GM19463 (cell line): ENCODE data around the gene PDLIM5.
A peak's percentile ranks its signal among the peaks of the same experiment; 100 is the strongest.
"Not testable (repeated sequence)": the region's sequence is repeated elsewhere in the genome, so short reads cannot be mapped to it uniquely, and the experiment has no call there.

ENCODE experiments used
- ATAC-seq: cut with Tn5 transposase; IDR thresholded peaks from one replicate; pipeline ENCODE4 v1.9.1; 2021; ENCODE audit warnings: mild to moderate bottlenecking, moderate library complexity; ENCODE audit not compliant: unreplicated experiment

PDLIM5 gene

GRCh38 chr4:94551643-94552564, 100.2 kb downstream of the PDLIM5 start:
- ATAC-seq, result no peak

GRCh38 chr4:94556047-94556446, 104.3 kb downstream of the PDLIM5 start:
- ATAC-seq, result not testable (repeated sequence)

DNA sequence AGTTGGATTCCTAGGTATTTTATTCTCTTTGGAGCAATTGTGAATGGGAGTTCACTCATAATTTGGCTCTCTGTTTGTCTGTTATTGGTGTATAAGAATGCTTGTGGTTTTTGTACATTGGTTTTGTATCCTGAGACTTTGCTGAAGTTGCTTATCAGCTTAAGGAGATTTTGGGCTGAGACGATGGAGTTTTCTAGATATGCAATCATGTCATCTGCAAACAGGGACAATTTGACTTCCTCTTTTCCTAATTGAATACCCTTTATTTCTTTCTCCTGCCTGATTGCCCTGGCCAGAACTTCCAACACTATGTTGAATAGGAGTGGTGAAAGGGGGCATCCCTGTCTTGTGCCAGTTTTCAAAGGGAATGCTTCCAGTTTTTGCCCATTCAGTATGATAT, 105.9 kb downstream of the PDLIM5 start:
- not testable (repeated sequence) for ATAC-seq

DNA sequence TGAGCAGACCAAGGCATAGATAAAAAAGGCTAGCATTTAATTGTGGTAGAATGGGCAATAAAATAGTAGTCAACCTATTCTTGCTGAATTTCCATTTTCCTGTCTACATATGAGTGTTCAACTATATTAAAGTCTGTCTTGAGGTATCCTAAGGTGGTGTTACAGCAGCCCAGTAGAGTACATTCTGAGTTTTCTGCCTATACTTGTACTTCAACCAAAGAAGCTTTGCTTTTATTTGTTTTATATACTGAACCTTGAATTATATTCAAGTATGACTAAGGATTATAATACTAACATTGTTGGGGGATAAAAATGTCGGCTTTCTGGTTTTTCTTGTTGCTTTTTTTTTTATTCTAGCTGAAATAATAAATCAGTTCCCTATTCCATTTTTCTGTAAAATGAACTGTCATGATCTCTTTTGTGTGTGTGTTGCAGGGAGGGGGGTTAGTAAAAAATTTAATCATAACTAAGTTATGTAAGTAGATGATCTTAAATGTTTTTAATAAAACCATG, 106.7 kb downstream of the PDLIM5 start:
- no peak for ATAC-seq

DNA sequence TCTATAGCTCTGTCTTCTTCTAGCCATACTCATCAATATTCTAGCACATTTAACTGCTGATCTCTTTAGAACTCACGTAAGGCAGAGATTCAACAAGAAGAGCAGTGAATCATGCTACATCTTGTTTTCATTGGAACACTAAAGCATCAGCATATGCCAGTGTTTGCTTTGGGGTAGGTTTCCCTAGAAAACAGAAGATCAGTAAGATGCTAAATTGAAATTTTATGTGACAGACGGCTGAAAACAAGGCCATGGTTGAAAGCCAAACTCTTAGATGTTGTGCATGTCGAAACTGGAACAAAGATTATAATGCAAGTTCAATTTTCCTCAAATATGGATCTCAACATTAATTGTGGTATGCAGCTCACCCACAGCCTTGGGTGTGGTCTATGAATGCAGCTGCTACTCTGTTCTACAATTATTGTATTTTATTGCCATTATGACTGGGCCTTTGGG, 107.6 kb downstream of the PDLIM5 start:
- ATAC-seq, result no peak

- ATAC-seq, result no peak
Observed at GRCh38 chr4:94561249-94562024, 109.7 kb downstream of the PDLIM5 start.

DNA sequence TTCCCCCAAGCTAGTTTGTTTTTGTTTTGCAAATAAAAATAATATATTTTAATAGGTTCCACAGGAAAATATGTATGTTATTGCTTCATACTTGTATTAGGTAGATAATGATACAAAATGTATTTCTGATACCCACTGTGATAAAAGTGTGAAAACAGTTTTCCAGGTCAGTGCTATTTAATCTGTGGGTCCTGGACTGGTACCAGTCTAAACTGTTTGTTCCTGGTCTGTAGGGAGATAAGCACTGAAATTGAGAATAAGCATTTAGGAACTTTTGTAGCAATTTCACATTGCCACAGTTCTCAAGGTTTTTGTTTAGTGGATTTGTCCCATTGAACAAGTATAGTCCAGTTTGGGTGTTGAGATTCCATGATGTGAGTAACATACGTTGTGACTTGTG, 110.5 kb downstream of the PDLIM5 start:
- ATAC-seq, result no peak

- ATAC-seq, result no peak
Observed at GRCh38 chr4:94564252-94564651, 112.5 kb downstream of the PDLIM5 start.

GRCh38 chr4:94566420-94566819, 114.7 kb downstream of the PDLIM5 start:
- no peak for ATAC-seq

GRCh38 chr4:94567811-94568210, 116.1 kb downstream of the PDLIM5 start:
- ATAC-seq, result peak; percentile 78

- no peak for ATAC-seq
Observed at GRCh38 chr4:94570558-94570957, 118.8 kb downstream of the PDLIM5 start.

DNA sequence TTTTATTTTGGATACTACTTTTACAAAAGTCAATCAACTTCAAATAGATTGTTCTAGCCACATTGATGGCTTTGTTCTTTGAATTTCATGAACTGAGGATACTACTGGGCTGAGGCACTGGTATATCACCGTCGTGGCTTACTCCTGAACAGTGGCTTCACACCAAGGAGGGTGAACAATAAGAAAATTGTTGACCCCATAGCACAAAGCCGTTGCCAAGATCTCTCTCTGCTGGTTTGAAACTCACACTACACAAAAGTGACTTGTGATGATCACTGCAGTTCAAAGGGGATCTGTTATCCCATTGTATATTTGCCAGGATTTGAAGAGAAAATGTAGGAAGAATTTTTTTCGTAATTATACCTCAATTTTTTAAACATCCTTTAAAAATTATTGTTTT, 119.6 kb downstream of the PDLIM5 start:
- no peak for ATAC-seq

GRCh38 chr4:94571715-94572114, 120.0 kb downstream of the PDLIM5 start:
- ATAC-seq, result no peak

GRCh38 chr4:94574050-94574449, 122.3 kb downstream of the PDLIM5 start:
- no peak for ATAC-seq

GRCh38 chr4:94574616-94575015, 122.9 kb downstream of the PDLIM5 start:
- ATAC-seq, result no peak

DNA sequence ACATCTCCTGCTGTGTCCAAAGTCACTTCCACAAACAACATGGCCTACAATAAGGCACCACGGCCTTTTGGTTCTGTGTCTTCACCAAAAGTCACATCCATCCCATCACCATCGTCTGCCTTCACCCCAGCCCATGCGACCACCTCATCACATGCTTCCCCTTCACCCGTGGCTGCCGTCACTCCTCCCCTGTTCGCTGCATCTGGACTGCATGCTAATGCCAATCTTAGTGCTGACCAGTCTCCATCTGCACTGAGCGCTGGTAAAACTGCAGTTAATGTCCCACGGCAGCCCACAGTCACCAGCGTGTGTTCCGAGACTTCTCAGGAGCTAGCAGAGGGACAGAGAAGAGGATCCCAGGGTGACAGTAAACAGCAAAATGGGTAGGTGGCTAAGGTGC, 123.9 kb downstream of the PDLIM5 start:
- no peak for ATAC-seq

GRCh38 chr4:94576210-94576609, 124.5 kb downstream of the PDLIM5 start:
- ATAC-seq, result no peak

DNA sequence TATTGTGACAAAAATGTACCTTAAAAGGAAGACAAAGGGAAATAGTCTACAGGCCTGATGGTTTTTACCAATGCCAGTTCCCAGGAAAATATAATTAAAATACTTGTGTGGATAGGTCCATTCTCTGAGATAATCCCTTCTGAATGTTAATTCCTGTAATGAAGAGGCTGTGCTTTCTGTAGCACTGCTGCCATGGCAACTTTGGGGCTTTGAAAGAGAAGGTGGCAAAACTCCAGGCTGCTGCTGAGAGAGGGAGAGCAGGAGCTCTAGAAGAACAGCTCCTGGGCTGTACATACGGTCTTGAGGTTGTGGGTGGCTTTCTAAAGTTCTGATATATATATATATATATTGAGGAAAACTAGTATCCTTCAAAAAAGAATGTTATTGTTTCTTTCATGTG, 125.4 kb downstream of the PDLIM5 start:
- peak; percentile 50 for ATAC-seq

- ATAC-seq, result no peak
Observed at GRCh38 chr4:94578195-94578594, 126.5 kb downstream of the PDLIM5 start.

- no peak for ATAC-seq
Observed at GRCh38 chr4:94581766-94582165, 130.0 kb downstream of the PDLIM5 start.

- ATAC-seq, result no peak
Observed at GRCh38 chr4:94582517-94582916, 130.8 kb downstream of the PDLIM5 start.
